ENCODE data around the gene SPON2.
A peak's percentile ranks its signal among the peaks of the same experiment; 100 is the strongest.

- TF ChIP-seq CTCF (IDR thresholded peaks at IDR 0.05; ENCODE audit: borderline replicate concordance, extremely low read depth, low read length, poor library complexity, severe bottlenecking) (peak; percentile 14), EZH2 (IDR thresholded peaks at IDR 0.05; ENCODE audit: borderline replicate concordance, low read depth, low read length, severe bottlenecking) (no peak)
Observed at GRCh38 chr4:1200425-1201035, 28.1 kb upstream of the SPON2 start.

Measured in DND-41 (cell line).